ENCODE measurements around the gene FHOD3.

Gene FHOD3

GRCh38 chr18:36415171-36415570 is 117.7 kb downstream of the FHOD3 start:
- no peak for DNase-seq

GRCh38 chr18:36415625-36416024 is 118.1 kb downstream of the FHOD3 start:
- no peak for DNase-seq

GRCh38 chr18:36419188-36419899 is 121.8 kb downstream of the FHOD3 start:
- DNase-seq: no peak

- no peak for DNase-seq
Observed at GRCh38 chr18:36419900-36420531, 122.5 kb downstream of the FHOD3 start.

GRCh38 chr18:36420826-36421225 is 123.3 kb downstream of the FHOD3 start:
- no peak for DNase-seq

GRCh38 chr18:36424741-36425142 is 127.2 kb downstream of the FHOD3 start:
- no peak for DNase-seq

GRCh38 chr18:36427369-36427768 is 129.9 kb downstream of the FHOD3 start:
- no peak for DNase-seq

- no peak for DNase-seq
Observed at GRCh38 chr18:36427831-36428230, 130.3 kb downstream of the FHOD3 start.

- no peak for DNase-seq
Observed at GRCh38 chr18:36428431-36429029, 131.0 kb downstream of the FHOD3 start.

GRCh38 chr18:36432880-36433555 is 135.5 kb downstream of the FHOD3 start:
- no peak for DNase-seq

GRCh38 chr18:36436387-36436786 is 138.9 kb downstream of the FHOD3 start:
- no peak for DNase-seq

- no peak for DNase-seq
Observed at GRCh38 chr18:36440614-36441013, 143.1 kb downstream of the FHOD3 start.

- DNase-seq: no peak
Observed at GRCh38 chr18:36441426-36442240, 144.1 kb downstream of the FHOD3 start.

GRCh38 chr18:36442717-36443116 is 145.2 kb downstream of the FHOD3 start:
- DNase-seq: no peak

GRCh38 chr18:36446059-36446458 is 148.5 kb downstream of the FHOD3 start:
- DNase-seq: no peak

GRCh38 chr18:36448384-36449290 is 151.1 kb downstream of the FHOD3 start:
- DNase-seq: no peak

- no peak for DNase-seq
Observed at GRCh38 chr18:36449451-36449850, 151.9 kb downstream of the FHOD3 start.

- no peak for DNase-seq
Observed at GRCh38 chr18:36450264-36450663, 152.8 kb downstream of the FHOD3 start.

- no peak for DNase-seq
Observed at GRCh38 chr18:36451454-36452251, 154.1 kb downstream of the FHOD3 start.

GRCh38 chr18:36454245-36454644 is 156.7 kb downstream of the FHOD3 start:
- no peak for DNase-seq
